Fibroblast of mammary gland (primary cell): ENCODE data around the gene TMEM250.

Experiments
- DNase-seq: peaks from one replicate; pipeline ENCODE4 v3.0.0-alpha.2; 2010; ENCODE audit warnings: low read depth
- H3K4me3 ChIP-seq: 2 replicates; pipeline ENCODE4 v1.5.1; 2011; ENCODE audit warnings: low read depth, mild to moderate bottlenecking, low read length, moderate library complexity; ENCODE audit not compliant: control insufficient read depth
- TF ChIP-seq, protein P1 (sequence below): conservative IDR thresholded peaks from 2 replicates; pipeline ENCODE4 v1.5.1; 2011; ENCODE audit warnings: low read depth, low read length, inconsistent platforms; ENCODE audit not compliant: control insufficient read depth, insufficient read depth

Gene TMEM250

DNA sequence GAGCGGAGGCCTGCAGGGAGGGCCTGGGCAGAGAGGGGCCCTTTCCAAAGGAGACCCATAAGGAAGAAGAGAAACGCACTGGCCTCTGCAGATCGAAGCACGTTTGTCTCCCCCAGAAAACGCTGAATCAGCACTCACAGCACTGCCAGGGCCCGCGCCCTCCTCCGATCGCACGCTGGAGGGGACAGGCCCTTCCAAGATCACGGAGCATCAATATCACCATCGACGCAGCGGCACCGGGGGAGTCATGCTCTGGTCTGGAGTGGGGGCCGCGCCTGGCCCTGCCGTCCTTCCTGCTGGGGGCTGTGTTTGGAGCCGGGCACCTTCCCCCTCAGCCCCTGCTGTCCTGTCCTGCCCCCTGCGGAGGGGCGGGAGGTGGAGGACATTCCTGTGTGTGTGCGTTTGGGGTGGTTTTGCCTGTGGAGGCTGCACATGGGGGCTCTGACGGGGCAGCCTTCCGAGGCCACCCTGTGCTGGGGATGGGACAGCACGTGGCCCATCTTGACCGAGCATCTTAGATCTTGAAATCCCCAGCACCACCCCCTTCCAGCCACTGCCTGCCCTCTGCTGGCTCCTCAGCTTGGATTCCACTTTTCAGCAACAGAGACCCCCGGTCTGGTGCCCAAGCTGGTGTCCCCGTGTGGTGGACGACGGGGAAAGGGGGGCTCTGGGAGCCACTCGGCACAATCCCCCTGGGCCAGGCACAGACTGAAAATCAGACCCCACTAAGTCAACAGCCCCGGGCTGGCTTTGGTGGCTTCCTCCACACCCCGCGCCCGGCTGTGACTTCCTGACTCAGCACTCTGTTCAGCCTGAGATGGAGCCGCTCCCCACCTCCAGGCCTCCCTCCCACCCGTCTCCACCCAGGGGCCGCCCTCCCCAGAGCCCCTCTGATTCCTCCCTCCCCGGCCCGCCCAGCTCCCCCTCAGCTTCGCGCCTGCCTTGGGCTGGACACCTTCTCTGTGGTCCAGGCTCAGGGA, 8.3 kb downstream of the TMEM250 start:
- peak; percentile 26 for DNase-seq
- peak overlapping the region; percentile 17 for H3K4me3 ChIP-seq
- TF ChIP-seq, protein P1, sequence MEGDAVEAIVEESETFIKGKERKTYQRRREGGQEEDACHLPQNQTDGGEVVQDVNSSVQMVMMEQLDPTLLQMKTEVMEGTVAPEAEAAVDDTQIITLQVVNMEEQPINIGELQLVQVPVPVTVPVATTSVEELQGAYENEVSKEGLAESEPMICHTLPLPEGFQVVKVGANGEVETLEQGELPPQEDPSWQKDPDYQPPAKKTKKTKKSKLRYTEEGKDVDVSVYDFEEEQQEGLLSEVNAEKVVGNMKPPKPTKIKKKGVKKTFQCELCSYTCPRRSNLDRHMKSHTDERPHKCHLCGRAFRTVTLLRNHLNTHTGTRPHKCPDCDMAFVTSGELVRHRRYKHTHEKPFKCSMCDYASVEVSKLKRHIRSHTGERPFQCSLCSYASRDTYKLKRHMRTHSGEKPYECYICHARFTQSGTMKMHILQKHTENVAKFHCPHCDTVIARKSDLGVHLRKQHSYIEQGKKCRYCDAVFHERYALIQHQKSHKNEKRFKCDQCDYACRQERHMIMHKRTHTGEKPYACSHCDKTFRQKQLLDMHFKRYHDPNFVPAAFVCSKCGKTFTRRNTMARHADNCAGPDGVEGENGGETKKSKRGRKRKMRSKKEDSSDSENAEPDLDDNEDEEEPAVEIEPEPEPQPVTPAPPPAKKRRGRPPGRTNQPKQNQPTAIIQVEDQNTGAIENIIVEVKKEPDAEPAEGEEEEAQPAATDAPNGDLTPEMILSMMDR = peak; percentile 25

DNA sequence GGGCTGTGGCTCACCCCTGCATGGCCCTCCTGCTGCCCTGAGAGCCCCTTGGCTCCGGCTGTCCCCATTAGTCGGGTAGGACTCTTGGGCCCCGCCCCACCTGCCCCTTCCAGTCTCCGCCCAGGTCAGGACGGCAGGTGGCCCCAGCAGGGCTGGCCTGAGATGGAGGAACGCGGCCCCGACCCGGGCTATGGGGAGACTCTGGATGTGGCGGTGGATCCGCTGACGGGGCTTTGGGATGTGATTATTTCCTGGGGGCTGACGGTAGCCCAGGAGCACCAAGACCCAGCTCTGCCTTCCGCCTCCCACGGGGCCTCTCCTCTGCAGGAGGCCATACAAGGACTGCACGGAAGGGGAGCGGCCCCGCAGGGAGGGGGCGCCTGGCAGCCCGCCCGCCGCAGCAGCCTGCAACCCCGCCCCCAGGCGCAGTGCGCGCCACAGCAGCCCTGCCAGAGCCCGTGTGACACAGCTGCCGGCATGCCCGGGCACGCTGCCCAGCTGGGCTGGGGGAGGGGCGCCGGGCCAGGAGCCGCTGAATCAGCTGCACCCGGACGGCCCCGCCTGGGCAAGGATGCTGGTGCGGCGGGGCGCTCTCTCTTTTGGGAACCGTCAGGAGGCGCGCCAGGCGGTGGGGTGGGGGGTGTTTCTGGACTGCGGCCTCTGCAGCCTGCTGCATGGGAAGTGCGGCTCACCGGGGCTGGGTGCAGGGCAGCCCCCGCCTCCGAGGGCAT, 9.2 kb downstream of the TMEM250 start:
- peak; percentile 84 for DNase-seq
- peak overlapping the region; percentile 17 for H3K4me3 ChIP-seq

DNA sequence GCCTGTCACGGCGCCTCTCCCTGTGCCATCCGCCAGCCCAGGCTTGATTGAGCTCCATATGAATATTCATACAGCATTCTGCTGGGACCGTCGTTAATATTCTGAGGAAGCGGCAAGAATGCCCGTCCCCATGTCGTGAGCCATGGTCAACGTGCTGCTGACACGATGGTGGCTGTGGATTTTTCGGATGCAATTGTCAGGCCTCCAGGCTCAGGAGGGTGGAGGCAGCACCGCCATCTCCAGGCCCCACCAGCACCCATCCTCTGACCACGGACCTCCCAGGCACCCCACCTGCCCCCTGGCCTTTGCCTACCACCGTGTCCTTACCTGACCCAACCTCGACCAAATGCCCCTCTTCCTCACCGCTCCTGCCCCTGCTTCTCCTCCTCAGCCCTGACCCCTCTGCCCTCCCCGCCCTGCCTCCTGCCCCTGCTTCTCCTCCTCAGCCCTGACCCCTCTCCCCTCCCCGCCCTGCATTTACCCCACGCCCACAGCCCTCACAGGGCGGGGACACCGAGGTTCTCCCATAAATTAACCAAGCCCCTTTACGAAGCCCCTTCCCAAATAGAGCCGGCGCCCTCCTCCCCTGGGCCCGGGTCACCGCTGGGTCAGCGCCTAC, 9.9 kb downstream of the TMEM250 start:
- TF ChIP-seq, protein P1 = no peak
- DNase-seq = no peak
- no peak overlapping the region for H3K4me3 ChIP-seq

More for the DNA sequence above, 9.2 kb downstream of the TMEM250 start:
- TF ChIP-seq, protein P1 = no peak

DNA sequence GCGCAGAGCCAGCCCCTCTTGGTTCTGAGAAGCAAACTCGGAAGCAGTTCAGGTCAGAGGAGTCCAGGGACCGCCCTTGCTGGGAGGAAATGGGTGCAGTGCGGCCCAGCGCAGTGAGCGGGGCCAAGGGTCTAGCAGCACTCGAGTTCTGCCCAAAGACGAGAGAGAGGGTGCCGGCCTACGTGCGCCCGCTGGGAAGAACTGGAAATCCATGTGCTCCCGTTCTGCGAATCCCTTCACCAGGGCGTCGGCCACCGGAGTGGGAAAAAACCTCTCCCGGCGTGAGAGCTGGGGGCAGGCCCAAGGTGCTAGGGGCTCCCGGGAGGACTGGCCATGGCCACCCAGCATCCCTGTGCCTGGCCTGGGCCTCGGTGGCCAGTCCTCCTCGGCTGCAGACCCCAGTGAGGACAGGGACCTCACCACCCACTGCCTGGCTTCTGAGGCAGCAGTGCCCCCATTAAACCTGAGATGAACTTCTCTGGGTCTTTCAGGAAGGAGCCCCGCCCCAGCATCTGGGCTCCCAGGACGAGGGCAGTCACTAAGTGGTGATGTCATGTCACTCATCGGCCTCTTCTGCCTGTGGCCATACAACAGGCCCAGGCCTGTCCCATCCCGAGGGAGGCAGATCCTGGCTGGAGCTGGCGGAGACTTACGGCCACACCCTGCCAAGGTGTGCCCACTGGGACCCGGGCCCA, 10.6 kb downstream of the TMEM250 start:
- no peak for DNase-seq
- H3K4me3 ChIP-seq = no peak overlapping the region
- TF ChIP-seq, protein P1 = no peak

DNA sequence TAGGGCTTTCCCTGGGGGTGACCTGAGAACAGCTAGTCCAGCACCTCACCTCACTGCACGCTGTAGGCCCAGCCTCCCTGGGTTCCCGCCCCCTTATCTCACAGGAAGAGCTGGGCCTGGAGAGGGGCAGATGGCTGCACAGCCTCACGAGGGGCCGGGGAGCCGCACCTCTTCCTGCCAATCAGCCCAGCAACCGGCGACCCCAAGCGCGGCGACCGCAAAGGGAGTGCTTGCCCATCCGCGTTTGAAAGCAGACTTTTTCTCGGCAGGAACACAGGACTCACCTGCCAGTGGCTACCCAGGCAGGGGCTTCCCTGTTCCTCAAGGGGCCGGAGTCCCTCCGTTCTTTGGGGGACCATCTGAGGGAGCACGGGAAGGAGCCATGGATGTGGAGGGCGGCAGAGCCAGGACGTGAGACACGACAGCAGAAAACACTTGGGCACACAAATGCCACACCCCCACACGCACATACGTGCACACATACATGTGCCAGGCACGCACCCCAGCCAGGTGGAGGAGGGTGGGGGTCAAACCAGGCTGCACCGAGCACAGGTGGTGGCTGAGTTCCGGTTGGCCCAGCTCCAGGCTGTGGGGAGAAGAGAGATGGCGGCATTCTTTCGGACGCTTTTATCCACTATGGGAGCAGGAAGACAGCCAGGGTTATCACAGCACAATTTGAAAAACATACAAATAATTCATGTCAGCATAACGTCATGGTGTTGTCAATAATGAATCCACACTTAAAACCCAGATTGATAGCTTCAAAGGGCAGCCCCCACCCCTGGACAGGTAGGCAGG, 11.3 kb downstream of the TMEM250 start:
- no peak for DNase-seq
- TF ChIP-seq, protein P1 = no peak
- no peak overlapping the region for H3K4me3 ChIP-seq
